HEK293T (cell line): ENCODE data around the gene UVRAG.

Experiments used
- CTCF ChIA-PET: fragments of 350-600 bp; formaldehyde crosslinking; extraction: SDS; loops from one replicate; lab custom pipeline; 2021; ENCODE audit warnings: antibody characterized with exemption, inconsistent platforms; lab: Yijun Ruan, JAX
- POLR2A ChIA-PET: fragments of 350-600 bp; formaldehyde crosslinking; extraction: SDS; loops from one replicate; lab custom pipeline; 2020; ENCODE audit warnings: antibody characterized with exemption, inconsistent platforms; lab: Yijun Ruan, JAX
- DNase-seq: peaks from one replicate; pipeline ENCODE4 v3.0.0; 2012; ENCODE audit warnings: mixed read lengths; ENCODE audit errors: extremely low spot score
- ARNT ChIP-seq: fragments of 450-650 bp; IDR thresholded peaks from 2 replicates; pipeline ENCODE4 v1.6.1; 2017; ENCODE audit warnings: mild to moderate bottlenecking
- BHLHE40 ChIP-seq: fragments of 450-650 bp; IDR thresholded peaks from 2 replicates; pipeline ENCODE4 v1.6.1; 2016; ENCODE audit warnings: mild to moderate bottlenecking, moderate library complexity, borderline replicate concordance
- CTBP1 ChIP-seq: fragments of 450-650 bp; IDR thresholded peaks from 2 replicates; pipeline ENCODE4 v1.6.1; 2016; ENCODE audit warnings: borderline replicate concordance
- ELF4 ChIP-seq: fragments of 450-650 bp; IDR thresholded peaks from 2 replicates; pipeline ENCODE4 v1.6.1; 2017; ENCODE audit warnings: antibody characterized with exemption
- FOXA1 ChIP-seq: fragments of 450-650 bp; IDR thresholded peaks from 2 replicates; pipeline ENCODE4 v1.6.1; 2016; ENCODE audit warnings: mild to moderate bottlenecking
- FOXK2 ChIP-seq: fragments of 450-650 bp; IDR thresholded peaks from 2 replicates; pipeline ENCODE4 v1.6.1; 2016; ENCODE audit warnings: mild to moderate bottlenecking
- FOXM1 ChIP-seq: fragments of 450-650 bp; IDR thresholded peaks from 2 replicates; pipeline ENCODE4 v1.6.1; 2017; ENCODE audit warnings: mild to moderate bottlenecking, borderline replicate concordance
- HDGF ChIP-seq: fragments of 450-650 bp; IDR thresholded peaks from 2 replicates; pipeline ENCODE4 v1.6.1; 2017; ENCODE audit warnings: antibody characterized with exemption, borderline replicate concordance
- L3MBTL2 ChIP-seq: fragments of 450-650 bp; conservative IDR thresholded peaks from 2 replicates; pipeline ENCODE4 v1.6.1; 2016; ENCODE audit warnings: mild to moderate bottlenecking
- LEF1 ChIP-seq: fragments of 450-650 bp; IDR thresholded peaks from 2 replicates; pipeline ENCODE4 v1.6.1; 2017; ENCODE audit warnings: mild to moderate bottlenecking, borderline replicate concordance
- NFRKB ChIP-seq: fragments of 450-650 bp; IDR thresholded peaks from 2 replicates; pipeline ENCODE4 v1.6.1; 2016; ENCODE audit warnings: mild to moderate bottlenecking, moderate library complexity
- PKNOX1 ChIP-seq: fragments of 450-650 bp; IDR thresholded peaks from 2 replicates; pipeline ENCODE4 v1.6.1; 2016
- SP1 ChIP-seq: fragments of 450-650 bp; IDR thresholded peaks from 2 replicates; pipeline ENCODE4 v1.6.1; 2017
- SUZ12 ChIP-seq: fragments of 450-650 bp; IDR thresholded peaks from 2 replicates; pipeline ENCODE4 v1.6.1; 2016; ENCODE audit warnings: mild to moderate bottlenecking
- TARDBP ChIP-seq: fragments of 450-650 bp; IDR thresholded peaks from 2 replicates; pipeline ENCODE4 v1.6.1; 2016
- ZNF384 ChIP-seq: fragments of 450-650 bp; IDR thresholded peaks from 2 replicates; pipeline ENCODE4 v1.6.1; 2016

Gene UVRAG

GRCh38 chr11:76086743-76087635 lies 272.0 kb downstream of the UVRAG start:
- CTCF ChIA-PET = no interaction called here
- no peak for DNase-seq
- POLR2A ChIA-PET = no interaction called here
- no peak for TF ChIP-seq FOXA1

- ChIA-PET POLR2A (no interaction called here), CTCF (no interaction called here)
- TF ChIP-seq ELF4 (no peak), BHLHE40 (no peak), LEF1 (no peak), L3MBTL2 (no peak), CTBP1 (no peak), FOXK2 (no peak), SUZ12 (no peak), TARDBP (no peak), SP1 (no peak), ARNT (no peak), FOXA1 (no peak), ZNF384 (no peak), FOXM1 (no peak)
- no peak for DNase-seq
Measured at GRCh38 chr11:76087749-76088148, 272.7 kb downstream of the UVRAG start.

GRCh38 chr11:76088511-76088910 lies 273.5 kb downstream of the UVRAG start:
- CTCF ChIA-PET = no interaction called here
- POLR2A ChIA-PET = no interaction called here
- no peak for DNase-seq
- TF ChIP-seq ARNT = no peak
- TF ChIP-seq CTBP1 = no peak
- no peak for TF ChIP-seq NFRKB
- no peak for TF ChIP-seq ZNF384
- TF ChIP-seq SP1 = no peak
- no peak for TF ChIP-seq BHLHE40
- TF ChIP-seq FOXM1 = no peak
- TF ChIP-seq FOXA1 = no peak
- TF ChIP-seq TARDBP = no peak
- TF ChIP-seq L3MBTL2 = no peak
- TF ChIP-seq PKNOX1 = no peak
- no peak for TF ChIP-seq HDGF
- TF ChIP-seq FOXK2 = no peak
- TF ChIP-seq ELF4 = no peak

- POLR2A ChIA-PET = no interaction called here
- CTCF ChIA-PET = no interaction called here
- DNase-seq = no peak
- no peak for TF ChIP-seq SUZ12
- TF ChIP-seq SP1 = no peak
- TF ChIP-seq HDGF = no peak
- no peak for TF ChIP-seq LEF1
- TF ChIP-seq ELF4 = no peak
Measured at GRCh38 chr11:76090174-76090573, 275.2 kb downstream of the UVRAG start.

GRCh38 chr11:76090821-76091220 lies 275.8 kb downstream of the UVRAG start:
- no peak for DNase-seq
- ChIA-PET CTCF (no interaction called here), POLR2A (no interaction called here)
- TF ChIP-seq ELF4 = no peak
- no peak for TF ChIP-seq FOXK2
- no peak for TF ChIP-seq SUZ12
- TF ChIP-seq CTBP1 = no peak
- TF ChIP-seq TARDBP = no peak
- no peak for TF ChIP-seq SP1
- no peak for TF ChIP-seq ZNF384
- TF ChIP-seq BHLHE40 = no peak
- no peak for TF ChIP-seq L3MBTL2
- TF ChIP-seq ARNT = no peak
- TF ChIP-seq FOXA1 = no peak
- no peak for TF ChIP-seq FOXM1
- no peak for TF ChIP-seq PKNOX1
- no peak for TF ChIP-seq HDGF
- no peak for TF ChIP-seq LEF1
- no peak for TF ChIP-seq NFRKB

GRCh38 chr11:76094740-76095139 lies 279.7 kb downstream of the UVRAG start:
- ChIA-PET CTCF (no interaction called here), POLR2A (no interaction called here)
- DNase-seq = no peak
- no peak for TF ChIP-seq NFRKB
- TF ChIP-seq ELF4 = no peak

- POLR2A ChIA-PET = no interaction called here
- no peak for DNase-seq
- TF ChIP-seq FOXK2 = no peak
- no peak for TF ChIP-seq BHLHE40
- no peak for TF ChIP-seq L3MBTL2
- no peak for TF ChIP-seq FOXM1
- no peak for TF ChIP-seq ELF4
- TF ChIP-seq FOXA1 = no peak
- TF ChIP-seq LEF1 = no peak
- TF ChIP-seq CTBP1 = no peak
- TF ChIP-seq HDGF = no peak
- CTCF ChIA-PET = interaction anchor here (0.6 kb wide), 2 partner anchors 229 to 282 kb away, joined by 3 to 5 read pairs; no protein-coding TSS in a partner anchor
Measured at GRCh38 chr11:76095891-76096290, 280.9 kb downstream of the UVRAG start.

GRCh38 chr11:76096552-76096951 lies 281.5 kb downstream of the UVRAG start:
- DNase-seq = no peak
- ChIA-PET POLR2A (no interaction called here), CTCF (no interaction called here)
- TF ChIP-seq HDGF = no peak
